Globus pallidus (tissue), 1 donor: ENCODE results near the gene BABAM2.
"Not testable (repeated sequence)": the region's sequence is repeated elsewhere in the genome, so short reads cannot be mapped to it uniquely, and the experiment has no call there.

ENCODE experiments used
- DNase-seq: peaks from one replicate; pipeline ENCODE4 v3.0.0-alpha.2; 2015; ENCODE audit warnings: low spot score

The BABAM2 gene

GRCh38 chr2:28316546-28317335, 426.2 kb downstream of the BABAM2 start:
- no peak for DNase-seq

DNA sequence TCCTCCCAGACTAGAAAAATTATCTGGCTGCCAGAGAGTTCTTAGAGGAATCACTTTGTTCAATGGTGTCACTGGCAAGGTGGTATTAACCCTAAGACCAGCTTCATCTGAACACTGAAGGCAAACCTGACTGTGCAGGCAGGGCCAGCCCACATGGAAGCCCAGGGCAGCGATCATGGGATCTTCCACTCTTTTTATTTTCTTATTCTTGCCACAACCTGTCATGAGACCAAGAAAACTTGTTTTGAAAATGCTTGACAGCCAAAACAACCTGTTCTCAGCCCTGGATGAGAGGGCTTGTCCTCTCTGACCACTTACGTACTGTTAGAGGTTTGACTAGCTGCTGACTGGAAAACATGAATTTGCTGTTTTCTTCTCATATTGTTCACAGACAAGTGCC, 426.9 kb downstream of the BABAM2 start:
- DNase-seq, result no peak

DNA sequence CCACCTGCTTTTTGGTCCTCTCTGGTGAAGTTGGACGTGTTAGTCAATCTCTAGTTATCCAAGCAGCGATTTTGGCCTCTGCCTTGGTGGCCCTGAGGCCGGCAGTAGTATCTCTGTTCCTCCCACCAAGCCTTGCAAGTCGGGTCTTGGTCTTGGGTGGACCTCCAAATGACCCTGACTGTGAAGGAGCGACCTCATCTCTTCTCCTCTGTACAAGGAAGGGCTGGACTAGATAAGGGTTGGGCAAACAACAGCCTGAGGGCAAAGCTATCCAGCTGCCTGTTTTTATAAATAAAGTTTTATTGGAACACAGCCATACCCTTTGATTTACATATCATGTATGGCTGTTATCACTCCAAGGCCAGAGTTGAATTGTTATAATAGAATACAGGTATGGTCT, 427.5 kb downstream of the BABAM2 start:
- DNase-seq, result no peak

GRCh38 chr2:28318462-28319117, 428.1 kb downstream of the BABAM2 start:
- no peak for DNase-seq

DNA sequence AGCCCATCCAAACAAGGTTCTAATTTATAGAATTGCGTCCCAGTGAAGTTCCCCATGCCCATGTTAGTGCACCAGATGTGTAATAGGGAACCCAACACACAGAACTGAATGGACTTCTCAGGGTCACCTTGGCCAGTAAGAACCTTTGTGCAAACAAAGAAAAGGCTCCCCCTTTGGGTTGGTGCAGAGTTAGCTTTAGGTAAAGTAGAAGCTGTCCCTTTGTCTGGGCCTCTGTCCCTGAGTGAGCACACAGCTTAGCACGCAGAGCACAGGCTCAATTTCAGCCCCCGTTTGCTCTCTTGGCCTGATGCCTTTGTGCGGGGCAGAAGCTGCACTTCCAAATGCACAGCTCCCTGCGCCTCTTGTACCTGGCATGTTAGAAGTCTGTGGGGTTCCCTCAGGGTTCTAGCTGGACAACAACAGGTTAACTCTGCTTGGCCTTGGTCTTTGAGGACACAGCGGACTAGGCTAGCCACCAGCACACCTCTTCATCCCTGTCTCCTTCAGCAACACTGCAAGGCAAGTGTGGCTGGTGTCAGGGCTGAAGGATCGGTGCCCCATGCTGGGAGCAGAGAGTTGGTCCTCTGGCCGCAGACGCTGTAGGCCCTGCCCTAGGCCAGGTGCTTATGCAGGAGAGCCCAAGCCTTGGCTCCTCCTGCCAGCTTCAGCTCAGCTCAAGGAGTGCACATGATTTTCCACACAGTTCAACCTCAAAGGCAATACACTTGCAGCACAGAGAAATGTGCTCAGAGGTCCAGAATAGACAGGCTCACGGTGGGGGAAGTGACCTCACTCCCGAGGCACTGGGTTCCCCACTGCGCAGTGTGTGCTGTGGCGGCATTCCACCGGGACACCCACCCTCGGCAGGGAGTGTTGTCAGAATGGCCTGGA, 428.8 kb downstream of the BABAM2 start:
- no peak for DNase-seq

DNA sequence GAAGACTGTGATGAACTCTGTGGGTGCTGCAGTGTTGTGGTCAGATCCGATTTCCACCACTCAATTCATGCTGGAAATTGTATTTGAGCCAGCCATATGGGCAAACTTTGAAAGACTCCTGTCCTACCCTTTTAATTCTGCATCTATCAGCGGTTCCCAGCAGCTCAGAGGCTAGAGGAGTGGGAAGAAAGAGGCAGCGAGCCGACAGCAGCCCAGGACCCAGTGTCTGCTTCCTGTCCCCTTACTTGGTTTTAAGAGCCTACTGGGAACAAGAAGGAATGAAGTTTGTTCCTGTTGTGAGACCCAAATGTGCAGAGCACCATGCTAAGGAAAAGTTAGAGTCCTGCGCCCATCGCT, 429.5 kb downstream of the BABAM2 start:
- DNase-seq, result no peak

- no peak for DNase-seq
These were observed 429.8 kb downstream of the BABAM2 start for GRCh38 chr2:28320371-28320770.

- DNase-seq, result no peak
These were observed 430.9 kb downstream of the BABAM2 start for GRCh38 chr2:28321426-28321825.

- no peak for DNase-seq
These were observed 431.5 kb downstream of the BABAM2 start for GRCh38 chr2:28322051-28322450.

DNA sequence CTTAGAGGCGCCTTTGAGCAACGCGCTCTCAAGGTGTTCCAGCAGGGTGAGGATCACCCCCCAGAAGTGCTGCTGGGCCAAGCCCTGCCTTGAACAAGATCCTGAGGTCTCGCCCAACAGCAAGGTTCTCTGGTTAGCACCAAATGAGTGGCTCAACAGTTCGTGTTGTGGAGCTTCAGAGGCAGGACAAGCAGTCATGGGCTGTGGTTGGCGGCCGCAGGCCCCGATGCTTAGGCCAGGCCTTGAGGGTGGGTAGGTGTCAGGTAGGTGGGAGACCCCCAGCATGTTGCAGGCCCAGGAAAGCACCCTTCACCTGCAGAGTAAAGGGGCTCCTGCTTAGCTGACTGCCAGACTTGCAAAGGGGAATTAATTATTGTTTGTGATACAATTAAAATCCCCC, 431.9 kb downstream of the BABAM2 start:
- DNase-seq, result no peak

- DNase-seq, result no peak
These were observed 432.5 kb downstream of the BABAM2 start for GRCh38 chr2:28322981-28323396.

DNA sequence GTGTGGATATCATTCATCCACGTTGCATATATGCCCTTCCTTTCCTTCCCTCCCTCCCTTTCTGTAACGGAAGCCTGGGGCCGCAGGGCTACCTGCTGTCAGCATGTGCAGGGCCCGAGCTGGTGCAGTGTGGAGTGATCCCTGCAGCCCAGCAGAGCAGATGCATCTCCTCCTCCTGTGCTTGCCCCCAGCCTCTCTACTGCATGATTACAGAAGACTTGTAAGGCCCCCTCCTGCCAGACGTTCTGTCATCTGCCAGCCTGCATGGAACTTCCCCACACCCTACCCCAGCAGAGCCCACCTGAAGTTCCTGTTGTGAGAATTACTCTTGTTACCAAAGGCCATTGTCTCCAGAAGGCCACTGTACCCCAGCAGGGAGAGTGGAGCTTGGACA, 434.6 kb downstream of the BABAM2 start:
- DNase-seq, result no peak

- DNase-seq, result no peak
These were observed 435.3 kb downstream of the BABAM2 start for GRCh38 chr2:28325567-28326468.

DNA sequence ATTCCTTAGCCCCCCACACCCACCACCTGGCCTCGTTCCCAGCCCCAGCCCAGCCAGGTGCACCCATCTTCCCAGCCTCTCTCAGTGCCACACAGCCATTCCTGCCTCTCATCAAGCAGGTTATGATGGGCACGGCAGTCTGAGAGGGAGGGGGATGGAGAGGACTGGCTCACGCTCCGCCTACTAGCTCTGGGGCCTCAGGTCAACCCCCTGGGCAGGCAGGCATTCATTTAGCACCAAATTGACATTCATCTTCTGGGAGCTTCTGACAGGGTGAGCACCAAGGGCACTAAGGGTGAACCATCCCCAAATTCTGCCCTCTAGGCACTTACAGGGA, 435.9 kb downstream of the BABAM2 start:
- DNase-seq, result no peak

- DNase-seq, result no peak
These were observed 436.5 kb downstream of the BABAM2 start for GRCh38 chr2:28326881-28327505.

DNA sequence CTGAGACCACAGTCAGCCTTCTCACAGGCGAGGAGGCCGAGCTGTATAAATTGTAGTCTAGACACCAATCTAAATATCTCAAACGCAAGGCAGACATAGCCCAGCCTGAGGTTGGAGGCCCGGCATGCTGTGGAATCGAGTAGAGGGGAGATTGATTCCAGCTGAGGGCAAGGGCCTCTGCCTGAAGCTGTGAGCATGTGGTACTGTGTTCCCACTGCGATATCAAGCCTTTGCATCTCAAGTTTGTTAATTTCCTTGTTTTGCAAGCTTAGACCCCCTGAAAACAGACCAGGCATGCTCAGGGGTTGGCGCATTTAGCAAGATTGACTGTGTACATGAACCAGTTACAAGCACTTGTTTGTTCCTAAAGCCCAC, 437.0 kb downstream of the BABAM2 start:
- no peak for DNase-seq

DNA sequence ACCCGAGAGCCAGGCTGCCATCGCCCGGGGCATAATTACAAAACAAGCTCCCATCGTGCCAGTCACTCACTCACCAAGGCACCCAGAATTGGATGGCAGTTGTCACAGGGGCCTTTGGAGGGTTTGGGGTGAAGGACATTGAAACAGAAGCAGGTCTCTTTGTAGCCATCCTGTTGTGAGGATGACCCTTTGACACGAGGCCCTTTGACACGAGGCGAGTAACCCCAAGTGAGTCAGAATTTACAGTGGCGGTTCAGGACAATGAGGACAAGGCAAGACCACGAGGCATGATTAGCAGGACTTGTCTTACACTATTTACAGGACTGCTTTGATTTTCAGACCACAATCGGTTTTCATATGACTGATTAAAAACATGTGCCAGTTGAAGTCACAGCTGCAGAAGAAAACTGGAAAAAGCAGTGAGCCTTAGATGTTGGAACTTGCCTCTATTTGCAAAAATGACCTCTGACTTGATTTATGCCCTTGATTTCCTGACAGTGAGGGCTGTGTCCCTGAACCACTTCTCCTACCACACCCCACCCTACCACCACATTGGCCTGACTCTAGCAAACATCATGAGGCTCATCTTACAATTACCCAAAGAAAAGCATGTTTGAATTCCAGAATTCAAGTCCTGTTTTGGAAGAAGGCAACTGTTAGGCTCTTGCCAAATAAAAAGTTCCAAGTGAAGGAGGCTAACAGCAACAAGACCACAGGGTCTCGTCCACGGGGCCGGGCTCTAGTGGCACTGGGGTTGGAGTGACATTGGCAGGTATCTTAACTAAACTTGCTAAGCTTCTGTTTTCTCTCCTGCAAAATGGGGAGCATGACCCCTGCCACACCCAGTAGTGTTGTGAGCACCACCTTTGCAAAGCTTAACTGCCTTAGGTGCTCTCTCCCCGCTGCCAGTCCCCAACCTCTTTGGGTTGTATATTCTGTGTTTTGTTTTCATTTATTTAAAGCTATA, 437.7 kb downstream of the BABAM2 start:
- no peak for DNase-seq

- DNase-seq, result no peak
These were observed 438.7 kb downstream of the BABAM2 start for GRCh38 chr2:28329184-28329583.

DNA sequence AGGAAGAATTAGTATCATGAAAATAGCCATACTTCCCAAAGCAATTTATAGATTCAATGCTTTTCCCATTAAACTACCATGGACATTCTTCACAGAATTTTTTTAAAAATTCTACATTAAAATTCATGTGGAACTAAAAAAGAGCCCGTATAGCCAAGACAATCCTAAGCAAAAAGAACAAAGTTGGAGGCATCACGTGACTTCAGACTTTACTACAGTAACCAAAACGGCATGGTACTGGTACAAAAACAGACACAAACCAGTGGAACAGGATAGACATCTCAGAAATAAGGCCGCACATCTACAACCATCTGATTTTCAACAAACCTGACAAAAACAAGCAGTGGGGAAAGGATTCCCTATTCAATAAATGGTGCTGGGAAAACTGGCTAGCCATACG, 440.2 kb downstream of the BABAM2 start:
- not testable (repeated sequence) for DNase-seq

DNA sequence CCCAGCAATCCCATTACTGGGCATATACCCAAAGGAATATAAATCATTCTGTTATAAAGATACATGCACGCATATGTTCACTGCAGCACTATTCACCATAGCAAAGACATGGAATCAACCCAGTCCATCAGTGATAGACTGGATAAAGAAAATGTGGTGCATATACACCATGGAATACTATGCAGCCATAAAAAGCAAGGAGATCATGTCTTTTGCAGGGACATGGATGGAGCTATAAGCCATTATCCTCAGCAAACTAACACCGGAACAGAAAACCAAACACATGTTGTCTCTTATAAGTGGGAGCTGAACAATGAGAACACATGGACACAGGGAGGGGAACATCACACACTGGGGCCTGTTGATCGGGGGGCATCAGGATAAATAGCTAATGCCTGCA, 441.3 kb downstream of the BABAM2 start:
- DNase-seq, result not testable (repeated sequence)
